BJ (cell line): ENCODE results near the gene ZNF319. TPM values are rescaled to one million over a fixed set of nuclear protein-coding genes. Genes with fewer than 3 reads are reported as not detected.
A peak's percentile ranks its signal among the peaks of the same experiment; 100 is the strongest.

Experiments
- CTCF ChIA-PET: fragments of 350-600 bp; formaldehyde crosslinking; extraction: SDS; loops from one replicate; lab custom pipeline; 2021; ENCODE audit warnings: antibody characterized with exemption, inconsistent platforms; lab: Yijun Ruan, JAX
- POLR2A ChIA-PET: fragments of 300-600 bp; sonication (Branson Sonifier 250); formaldehyde crosslinking; extraction: SDS; loops from one replicate; lab custom pipeline; 2021; ENCODE audit warnings: antibody characterized with exemption; lab: Charles Lee
- DNase-seq: peaks from one replicate; pipeline ENCODE4 v3.0.0-alpha.2; 2011; ENCODE audit warnings: low read depth
- H3K27me3 ChIP-seq: 2 replicates; pipeline ENCODE4 v1.6.0; 2011; ENCODE audit warnings: low read length; ENCODE audit not compliant: control insufficient read depth, insufficient read depth
- H3K36me3 ChIP-seq: 2 replicates; pipeline ENCODE4 v1.5.1; 2011; ENCODE audit warnings: low read length; ENCODE audit not compliant: control insufficient read depth, insufficient read depth
- H3K4me3 ChIP-seq: 2 replicates; pipeline ENCODE4 v1.5.1; 2011; ENCODE audit warnings: low read depth, mild to moderate bottlenecking, control low read depth, low read length
- polyA minus RNA-seq: library from RNA; depleted of rRNA, polyadenylated mRNA; stranded (reverse); fragments of >200 nt; gene quantifications from 2 replicates; pipeline ENCODE4 v1.2.3, GENCODE V29; 2011; rRNA and poly(A)+ RNA removed
- polyA plus RNA-seq: library from polyadenylated mRNA; depleted of rRNA; stranded (reverse); fragments of >200 nt; gene quantifications from 2 replicates; pipeline ENCODE4 v1.2.3, GENCODE V29; 2011; rRNA removed
- TF ChIP-seq, protein P1 (sequence below): IDR thresholded peaks from 2 replicates; pipeline ENCODE4 v1.5.1; 2011; ENCODE audit warnings: low read depth, mild to moderate bottlenecking, control low read depth, inconsistent platforms, low read length, moderate library complexity; ENCODE audit not compliant: insufficient read depth

ZNF319 gene
- polyA plus RNA-seq (4.9 and 5.8 TPM in 2 replicates), polyA minus RNA-seq (4.7 and 5.1 TPM in 2 replicates)

DNA sequence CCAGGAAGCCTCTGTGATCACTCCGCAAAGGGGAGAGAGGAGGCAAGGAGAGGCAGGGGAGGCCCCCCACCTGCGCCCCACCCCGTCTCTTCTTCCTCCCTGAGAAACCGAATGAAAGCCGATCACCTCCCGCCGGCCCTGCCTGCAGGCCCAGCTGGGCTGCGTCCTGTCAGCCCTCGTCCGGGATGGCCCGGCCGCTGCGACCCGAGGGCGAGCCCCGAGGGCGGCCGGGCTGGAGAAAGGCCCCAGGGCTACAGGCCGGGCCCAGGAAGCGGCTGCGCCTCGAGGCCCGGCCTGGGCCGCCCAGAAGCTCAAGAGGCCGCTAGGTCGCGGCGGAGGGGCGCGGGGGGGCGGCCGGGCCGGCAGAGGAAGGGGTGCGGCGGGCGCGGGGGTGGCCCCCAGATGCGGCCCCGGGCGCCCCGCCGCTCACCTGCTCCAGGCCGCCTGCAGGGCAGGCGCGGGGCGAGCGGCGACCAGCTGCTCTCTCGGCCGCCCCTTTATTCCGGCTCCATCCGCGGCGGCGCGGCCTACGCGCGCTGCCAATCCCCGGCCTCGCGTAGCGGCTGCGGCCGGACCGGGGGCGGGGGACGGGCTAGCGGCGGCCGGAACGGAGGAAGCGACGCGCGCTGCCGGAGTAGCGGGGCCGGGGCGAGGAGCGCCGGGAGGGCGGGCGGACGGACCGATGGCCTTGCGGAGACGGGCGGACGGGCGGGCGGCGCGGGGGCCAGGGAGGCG, at the start of gene ZNF319:
ZNF319 (minus strand) TSS at position 702 of the 735 bp plus-strand sequence. CDS start 2,407 bp downstream, outside the sequence.
- ChIA-PET POLR2A (no interaction called here), CTCF (interaction anchor here (0.6 to 6.5 kb wide), 13 partner anchors 9 to 410 kb away, joined by 3 to 63 read pairs (median 3); no protein-coding TSS in a partner anchor)
- Histone ChIP-seq H3K36me3 (peaks cover 26% of the 10 kb centered on the region), H3K4me3 (peak within 1 kb of the TSS; percentile 72), H3K27me3 (no peaks in the 10 kb centered on the region)
- no peak for DNase-seq
- TF ChIP-seq, protein P1, sequence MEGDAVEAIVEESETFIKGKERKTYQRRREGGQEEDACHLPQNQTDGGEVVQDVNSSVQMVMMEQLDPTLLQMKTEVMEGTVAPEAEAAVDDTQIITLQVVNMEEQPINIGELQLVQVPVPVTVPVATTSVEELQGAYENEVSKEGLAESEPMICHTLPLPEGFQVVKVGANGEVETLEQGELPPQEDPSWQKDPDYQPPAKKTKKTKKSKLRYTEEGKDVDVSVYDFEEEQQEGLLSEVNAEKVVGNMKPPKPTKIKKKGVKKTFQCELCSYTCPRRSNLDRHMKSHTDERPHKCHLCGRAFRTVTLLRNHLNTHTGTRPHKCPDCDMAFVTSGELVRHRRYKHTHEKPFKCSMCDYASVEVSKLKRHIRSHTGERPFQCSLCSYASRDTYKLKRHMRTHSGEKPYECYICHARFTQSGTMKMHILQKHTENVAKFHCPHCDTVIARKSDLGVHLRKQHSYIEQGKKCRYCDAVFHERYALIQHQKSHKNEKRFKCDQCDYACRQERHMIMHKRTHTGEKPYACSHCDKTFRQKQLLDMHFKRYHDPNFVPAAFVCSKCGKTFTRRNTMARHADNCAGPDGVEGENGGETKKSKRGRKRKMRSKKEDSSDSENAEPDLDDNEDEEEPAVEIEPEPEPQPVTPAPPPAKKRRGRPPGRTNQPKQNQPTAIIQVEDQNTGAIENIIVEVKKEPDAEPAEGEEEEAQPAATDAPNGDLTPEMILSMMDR: no peak

- CTCF ChIA-PET: interaction anchor here (1.4 kb wide), 1 partner anchor 17 kb away, joined by 4 read pairs; no protein-coding TSS in a partner anchor
- Histone ChIP-seq H3K4me3 (no peak overlapping the region), H3K27me3 (no peaks in the 10 kb centered on the region), H3K36me3 (no peaks in the 10 kb centered on the region)
- POLR2A ChIA-PET: no interaction called here
- DNase-seq: no peak
- TF ChIP-seq, protein P1: no peak
Observed at GRCh38 chr16:58049232-58050185, 49.0 kb upstream of the ZNF319 start.

DNA sequence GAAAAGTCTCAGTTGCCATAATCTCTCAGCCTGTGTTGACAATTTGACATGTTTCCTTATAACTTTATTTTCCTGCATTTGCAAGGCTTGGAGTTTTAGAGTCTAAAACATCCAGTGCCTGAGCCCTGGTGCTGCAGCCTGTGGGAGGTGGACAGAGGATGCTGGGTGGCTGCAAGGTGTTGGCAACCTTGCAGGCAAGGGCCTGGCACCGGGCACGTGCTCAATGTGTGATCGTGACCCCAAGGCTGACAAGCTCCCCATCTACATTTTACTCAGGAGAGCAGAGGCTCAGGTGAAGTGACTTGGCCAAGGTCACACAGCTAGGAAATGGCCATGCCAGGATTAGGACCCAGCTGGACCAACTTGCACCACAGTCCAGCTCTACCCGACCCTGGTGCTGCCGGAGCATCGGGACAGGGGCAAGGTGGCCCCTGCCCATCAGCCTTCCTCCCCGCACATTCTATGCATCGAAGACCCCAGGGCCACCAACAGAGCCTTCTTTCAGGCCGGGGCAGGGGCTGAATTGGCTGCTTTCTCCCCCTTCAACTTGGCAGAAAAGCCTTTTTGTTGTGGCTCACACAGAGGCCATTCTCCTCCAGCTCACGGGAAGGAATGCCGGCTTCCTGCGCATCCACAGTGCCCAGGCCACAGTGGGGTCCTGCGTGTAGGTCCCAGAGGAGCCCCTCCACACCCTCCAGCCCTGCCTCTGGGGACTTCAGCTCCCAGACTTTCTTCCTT, 48.2 kb upstream of the ZNF319 start:
- ChIA-PET POLR2A (no interaction called here), CTCF (interaction anchor here (0.6 to 1.4 kb wide), 2 partner anchors 16 to 21 kb away, joined by 3 to 4 read pairs; no protein-coding TSS in a partner anchor)
- H3K4me3 ChIP-seq: no peak overlapping the region
- TF ChIP-seq, protein P1: no peak
- H3K36me3 ChIP-seq: no peaks in the 10 kb centered on the region
- H3K27me3 ChIP-seq: no peaks in the 10 kb centered on the region
- no peak for DNase-seq

DNA sequence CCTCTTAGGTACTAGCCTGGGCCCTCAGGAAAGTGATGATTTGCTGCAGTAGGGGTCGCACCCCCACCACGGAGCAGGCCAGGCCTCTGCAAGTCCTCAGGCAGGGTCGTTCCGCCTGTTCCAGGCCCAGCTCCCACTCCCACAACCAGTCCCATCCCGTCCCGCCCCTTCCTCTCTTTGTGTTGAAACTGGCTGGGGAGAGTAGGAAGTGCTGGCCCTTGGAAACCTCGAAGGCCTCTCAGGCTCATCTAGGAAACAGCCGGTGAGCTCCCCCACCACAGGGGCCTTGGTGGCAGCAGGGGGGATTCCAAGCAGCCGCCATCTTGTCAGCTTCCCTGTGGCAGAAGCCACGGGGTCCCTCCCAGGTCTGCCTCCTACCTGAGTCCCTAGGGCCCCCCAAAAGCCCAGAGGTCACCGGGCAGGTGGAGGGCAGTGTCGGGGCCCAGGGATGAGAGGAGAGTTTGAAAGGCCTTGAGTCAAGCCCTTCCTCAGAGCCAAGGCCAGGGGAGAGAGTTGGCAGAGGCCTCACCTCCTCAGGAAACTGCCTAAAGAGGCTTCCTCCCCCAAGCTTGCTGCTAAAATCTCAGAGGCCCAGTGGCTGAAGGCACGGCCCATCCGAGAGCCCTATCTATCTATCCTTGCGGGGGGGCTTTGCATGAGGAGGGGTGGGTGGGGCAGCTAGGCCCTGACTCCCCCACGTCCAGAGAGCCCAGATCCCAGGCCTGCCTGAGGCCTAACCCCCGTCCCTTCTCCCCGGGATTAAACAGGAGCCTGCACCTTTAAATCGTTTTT, 47.3 kb upstream of the ZNF319 start:
- no peak overlapping the region for H3K4me3 ChIP-seq
- POLR2A ChIA-PET: no interaction called here
- no peaks in the 10 kb centered on the region for H3K36me3 ChIP-seq
- no peak for DNase-seq
- TF ChIP-seq, protein P1: no peak
- CTCF ChIA-PET: interaction anchor here (0.6 to 1.4 kb wide), 2 partner anchors 15 to 22 kb away, joined by 3 to 4 read pairs; no protein-coding TSS in a partner anchor
- no peaks in the 10 kb centered on the region for H3K27me3 ChIP-seq
